HepG2 (cell line): ENCODE results near the gene TEX29. TPM values are rescaled to one million over a fixed set of nuclear protein-coding genes. Genes with fewer than 3 reads are reported as not detected.

Experiments used
- ATAC-seq: fragments of 200-7000 bp; cut with Tn5 transposase; 3 replicates; pipeline ENCODE4 v1.9.1; 2020; ENCODE audit warnings: mild to moderate bottlenecking, moderate library complexity
- BruUV-seq: library from RNA; stranded (reverse); fragments of 400-500 nt; replicated peaks from 2 replicates; lab custom pipeline; 2021; lab: Mats Ljungman, UMichigan
- CTCF ChIA-PET: fragments of 300-600 bp; formaldehyde crosslinking; extraction: SDS; loops from one replicate; lab custom pipeline; 2021; ENCODE audit warnings: low total read pairs, inconsistent platforms, low intra/inter-chr PET ratio; lab: Yijun Ruan, JAX
- POLR2A ChIA-PET: fragments of 350-600 bp; sonication (Branson Sonifier 250); formaldehyde crosslinking; loops from one replicate; lab custom pipeline; 2020; ENCODE audit warnings: antibody characterized with exemption, inconsistent platforms; lab: Yijun Ruan, JAX
- DNase-seq: peaks from one replicate; pipeline ENCODE4 v3.0.0-alpha.2; 2015; ENCODE audit warnings: low spot score
- FAIRE-seq: peaks from 3 replicates; lab custom pipeline; 2011; peaks lifted over from hg19 to GRCh38; lab: Jason Lieb, UNC
- H2AFZ ChIP-seq: one replicate; pipeline ENCODE4 v1.6.1; 2011; ENCODE audit warnings: low read length, inconsistent platforms
- H3K27ac ChIP-seq: fragments of 300-600 bp; 3 replicates; pipeline ENCODE4 v1.8.0; 2011; ENCODE audit warnings: mixed run types, mild to moderate bottlenecking, mixed read lengths, low read length, inconsistent platforms; ENCODE audit not compliant: insufficient read depth; ENCODE audit errors: extremely low read length
- H3K27me3 ChIP-seq, 2 experiments: fragments of 200-600 bp in 1 of 2; 2 replicates in 1 of 2; 3 replicates in 1 of 2; pipeline versions ENCODE4 v1.6.0 to v1.8.0; 2011; ENCODE audit warnings: low read length in 2 of 2, mild to moderate bottlenecking in 2 of 2, moderate library complexity in 2 of 2, inconsistent platforms in 1 of 2; ENCODE audit not compliant: insufficient read depth in 2 of 2, control insufficient read depth in 1 of 2
- H3K36me3 ChIP-seq, 2 experiments: fragments of 200-600 bp in 1 of 2; replicated peaks in 1 of 2; 2 replicates in 1 of 2; 3 replicates in 1 of 2; pipeline versions ENCODE4 v1.5.1 to v1.8.0; 2011; ENCODE audit warnings: low read length in 2 of 2, inconsistent platforms in 1 of 2; ENCODE audit not compliant: insufficient read depth in 2 of 2, control insufficient read depth in 1 of 2
- H3K4me1 ChIP-seq: 2 replicates; pipeline ENCODE4 v1.5.1; 2012; ENCODE audit warnings: low read length, inconsistent platforms; ENCODE audit not compliant: insufficient read depth
- H3K4me2 ChIP-seq: 2 replicates; pipeline ENCODE4 v1.6.0; 2011; ENCODE audit warnings: low read depth, low read length, inconsistent platforms
- H3K4me3 ChIP-seq, 3 experiments: fragments of 200-600 bp in 1 of 3; sonication (generic), shearing (Covaris generic) in 1 of 3; replicated peaks in 1 of 3; 2 replicates each; pipeline ENCODE4 v1.5.1; 2011 to 2016; ENCODE audit warnings: low read length in 3 of 3, inconsistent platforms in 2 of 3, low read depth in 2 of 3, mild to moderate bottlenecking in 2 of 3, control low read depth in 1 of 3, mixed read lengths in 1 of 3; ENCODE audit not compliant: insufficient read depth in 1 of 3
- H3K79me2 ChIP-seq: one replicate; pipeline ENCODE4 v1.6.1; 2011; ENCODE audit warnings: low read length, inconsistent platforms; ENCODE audit not compliant: insufficient read depth
- H3K9ac ChIP-seq: 2 replicates; pipeline ENCODE4 v1.6.0; 2011; ENCODE audit warnings: mild to moderate bottlenecking, low read depth, low read length, inconsistent platforms; ENCODE audit not compliant: insufficient read depth
- H3K9me3 ChIP-seq: 2 replicates; pipeline ENCODE4 v1.5.1; 2012; ENCODE audit warnings: mild to moderate bottlenecking, low read length
- H4K20me1 ChIP-seq: 2 replicates; pipeline ENCODE4 v1.6.0; 2011; ENCODE audit warnings: inconsistent platforms, mild to moderate bottlenecking, low read length, moderate library complexity; ENCODE audit not compliant: insufficient read depth
- ATAD3A ChIP-seq: sonication (generic); formaldehyde crosslinking; IDR thresholded peaks from 2 replicates; pipeline ENCODE4 v1.4.0; 2020; ENCODE audit warnings: missing genetic modification reagents
- CEBPG ChIP-seq: IDR thresholded peaks from 2 replicates; pipeline ENCODE4 v1.6.1; 2016
- FUBP1 ChIP-seq: sonication (generic); formaldehyde crosslinking; IDR thresholded peaks from 2 replicates; pipeline ENCODE4 v1.5.1; 2020; ENCODE audit warnings: missing genetic modification reagents, mild to moderate bottlenecking, borderline replicate concordance
- KDM1A ChIP-seq: IDR thresholded peaks from 2 replicates; pipeline ENCODE4 v1.6.1; 2016; ENCODE audit warnings: missing compliant biosample characterization
- PAWR ChIP-seq: sonication (generic); formaldehyde crosslinking; IDR thresholded peaks from 2 replicates; pipeline ENCODE4 v1.4.0; 2020; ENCODE audit warnings: missing genetic modification reagents, mild to moderate bottlenecking, borderline replicate concordance
- SIN3A ChIP-seq: IDR thresholded peaks from 2 replicates; pipeline ENCODE4 v1.6.1; 2011; ENCODE audit warnings: low read depth, mild to moderate bottlenecking, control low read depth, low read length, borderline replicate concordance
- STAG1 ChIP-seq: sonication (generic); formaldehyde crosslinking; IDR thresholded peaks from 2 replicates; pipeline ENCODE4 v1.4.0; 2020; ENCODE audit warnings: missing genetic modification reagents
- ZBTB38 ChIP-seq: sonication (generic); formaldehyde crosslinking; IDR thresholded peaks from 2 replicates; pipeline ENCODE4 v1.5.1; 2020; ENCODE audit warnings: mild to moderate bottlenecking, missing genetic modification reagents
- ZC3H4 ChIP-seq: sonication (generic); formaldehyde crosslinking; IDR thresholded peaks from 2 replicates; pipeline ENCODE4 v1.4.0; 2020; ENCODE audit warnings: missing genetic modification reagents, borderline replicate concordance
- ZNF318 ChIP-seq: sonication (generic); formaldehyde crosslinking; IDR thresholded peaks from 2 replicates; pipeline ENCODE4 v1.4.0; 2020; ENCODE audit warnings: mild to moderate bottlenecking, missing genetic modification reagents
- ZNF530 ChIP-seq: sonication (generic); formaldehyde crosslinking; IDR thresholded peaks from 2 replicates; pipeline ENCODE4 v1.5.0; 2020; ENCODE audit warnings: low read depth, mild to moderate bottlenecking, missing genetic modification reagents
- ZNF577 ChIP-seq: sonication (generic); formaldehyde crosslinking; IDR thresholded peaks from 2 replicates; pipeline ENCODE4 v1.4.0; 2020; ENCODE audit warnings: mild to moderate bottlenecking, low read depth, missing genetic modification reagents, borderline replicate concordance
- ZNF879 ChIP-seq: sonication (generic); formaldehyde crosslinking; IDR thresholded peaks from 2 replicates; pipeline ENCODE4 v1.8.1; 2023; ENCODE audit warnings: missing genetic modification reagents
- whole genome bisulfite sequencing: methylation state at CpG from one replicate; pipeline ENCODE4 v1.1.6; 2017; ENCODE audit warnings: low lambda C conversion rate; 5-methylcytosine and 5-hydroxymethylcytosine counted together
- in situ Hi-C: cut with HindIII; loops from 2 replicates; pipeline ENCODE4 v1.10.0; 2017; ENCODE audit warnings: low pct_unique_long_range_greater_than_20kb; ENCODE audit not compliant: extremely low pct_ligation_motif_present
- intact Hi-C: fragments of 100-400 bp; cut with micrococcal nuclease; formaldehyde crosslinking; loops from one replicate; pipeline ENCODE4 v1.10.0; 2022; ENCODE audit not compliant: unreplicated experiment
- polyA plus RNA-seq, 8 experiments: library from polyadenylated mRNA; depleted of rRNA in 3 of 8; stranded (reverse) in 7 of 8; unstranded in 1 of 8; fragments of >200 nt; fragmentation: Illumina TruSeq in 4 of 8; extraction: Trizol in 4 of 8; gene quantifications; 2 replicates each; pipeline versions ENCODE4 v1.2.1 to v1.2.3, GENCODE V29; 2011 to 2016; ENCODE audit warnings: low read depth in 4 of 8, missing spikeins in 1 of 8, mixed read lengths in 1 of 8; ENCODE audit not compliant: insufficient read depth in 1 of 8
- total RNA-seq, 5 experiments: library from RNA; depleted of rRNA; stranded (reverse); fragments of >200 nt; fragmentation: Illumina TruSeq; extraction: Trizol; gene quantifications; 2 replicates each; pipeline ENCODE4 v1.2.3, GENCODE V29; 2016; ENCODE audit warnings: low read depth in 1 of 5

Gene TEX29
- total and polyA plus RNA-seq, 2 of the 13 experiments (the other 11 are each of a cell fraction or from before 2014, with no cell fraction given), result 0.12 to 0.22 TPM

DNA sequence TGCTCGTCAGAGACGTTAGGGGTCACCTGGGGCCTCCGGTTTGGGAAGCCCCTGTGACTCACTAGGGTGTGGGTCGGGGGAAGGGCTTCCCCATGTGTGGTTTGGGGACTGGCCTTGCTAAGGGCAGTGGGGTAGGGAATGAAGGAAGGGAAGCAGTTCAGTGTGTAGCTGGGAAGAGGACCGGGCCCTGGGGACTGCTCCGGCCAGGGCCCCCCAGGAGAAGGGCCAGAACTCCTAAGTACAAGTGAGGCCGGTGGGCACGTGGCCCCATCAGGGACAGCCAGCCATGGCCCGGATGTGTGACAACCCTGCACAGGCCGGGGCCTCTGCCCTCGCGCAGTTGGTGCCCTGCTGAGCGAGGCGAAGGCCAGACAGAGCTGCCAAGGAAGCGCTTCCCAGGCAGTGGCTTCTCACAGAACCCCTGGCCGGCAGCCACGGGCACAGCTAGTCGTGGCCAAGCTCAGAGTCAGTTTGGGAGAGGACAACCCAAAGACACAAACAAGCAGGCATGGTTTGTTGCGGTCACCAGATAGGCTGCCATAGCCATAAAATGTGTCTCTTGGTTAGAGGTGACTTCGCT is 25.7 kb downstream of the TEX29 start:
- Histone ChIP-seq H3K4me3 (no peak overlapping the region), H4K20me1 (no peaks in the 10 kb centered on the region), H3K27me3 (no peaks in the 10 kb centered on the region; a peak in 1 of 5 replicates), H3K36me3 (no peaks in the 10 kb centered on the region), H3K4me2 (no peak overlapping the region), H3K9me3 (no peaks in the 10 kb centered on the region), H3K27ac (no peak overlapping the region), H3K9ac (no peak overlapping the region), H2AFZ (no peak overlapping the region), H3K4me1 (no peaks in the 10 kb centered on the region), H3K79me2 (no peaks in the 10 kb centered on the region)
- in situ Hi-C loops, result no loop called here
- intact Hi-C loops, result no loop called here
- POLR2A ChIA-PET, result no interaction called here
- FAIRE-seq (no peak), ATAC-seq (no peak), DNase-seq (no peak)
- TF ChIP-seq ZC3H4 (CRISPR knock-in tag) (no peak), ATAD3A (CRISPR knock-in tag) (no peak), SIN3A (no peak), ZBTB38 (CRISPR knock-in tag) (no peak), ZNF530 (CRISPR knock-in tag) (no peak), KDM1A (CRISPR knock-in tag) (no peak), STAG1 (CRISPR knock-in tag) (no peak), PAWR (CRISPR knock-in tag) (no peak), ZNF318 (CRISPR knock-in tag) (no peak), FUBP1 (CRISPR knock-in tag) (no peak), CEBPG (CRISPR knock-in tag) (no peak), ZNF577 (CRISPR knock-in tag) (no peak), ZNF879 (CRISPR knock-in tag) (no peak)
- WGBS, result 34% methylated on average over 10 of the region's 20 CpGs
- CTCF ChIA-PET, result no interaction called here
- BruUV-seq, result no TSS peak
